OCI-M2 (cell line): ENCODE results near the gene EEF1A1.
A peak's percentile ranks its signal among the peaks of the same experiment; 100 is the strongest.
"Not testable (repeated sequence)": the region's sequence is repeated elsewhere in the genome, so short reads cannot be mapped to it uniquely, and the experiment has no call there.

Experiments
- DNase-seq: peaks from one replicate; lab custom pipeline; 2025; ENCODE audit not compliant: unreplicated experiment; lab: John Stamatoyannopoulos, UW

EEF1A1 gene

DNA sequence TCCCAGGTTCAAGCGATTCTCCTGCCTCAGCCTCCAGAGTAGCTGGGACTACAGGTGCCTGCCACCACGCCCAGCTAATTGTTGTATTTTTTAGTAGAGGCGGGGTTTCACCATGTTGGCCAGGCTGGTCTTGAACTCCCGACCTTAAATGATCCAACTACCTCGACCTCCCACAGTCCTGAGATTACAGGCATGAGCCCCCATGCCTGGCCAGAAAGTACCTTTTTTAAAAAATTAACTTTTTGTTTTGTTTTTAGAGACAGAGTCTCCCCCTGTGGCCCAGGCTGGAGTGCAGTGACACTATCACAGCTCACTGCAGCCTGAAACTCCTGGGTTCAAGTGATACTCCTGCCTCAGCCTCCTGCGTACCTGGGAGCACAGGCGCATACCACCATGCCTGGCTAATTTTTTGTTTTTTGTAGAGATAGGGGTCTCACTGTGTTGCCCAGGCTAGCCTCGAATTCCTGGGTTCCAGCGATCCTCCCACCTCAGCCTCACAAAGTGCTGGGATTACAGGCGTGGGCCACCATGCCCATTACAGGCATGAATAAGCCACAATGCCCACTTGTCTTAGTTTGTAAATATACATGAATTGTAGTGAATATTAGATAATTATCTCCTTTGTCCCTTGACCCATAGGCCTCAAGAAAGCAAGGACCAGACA lies 17.4 kb upstream of the EEF1A1 start:
- no peak for DNase-seq

DNA sequence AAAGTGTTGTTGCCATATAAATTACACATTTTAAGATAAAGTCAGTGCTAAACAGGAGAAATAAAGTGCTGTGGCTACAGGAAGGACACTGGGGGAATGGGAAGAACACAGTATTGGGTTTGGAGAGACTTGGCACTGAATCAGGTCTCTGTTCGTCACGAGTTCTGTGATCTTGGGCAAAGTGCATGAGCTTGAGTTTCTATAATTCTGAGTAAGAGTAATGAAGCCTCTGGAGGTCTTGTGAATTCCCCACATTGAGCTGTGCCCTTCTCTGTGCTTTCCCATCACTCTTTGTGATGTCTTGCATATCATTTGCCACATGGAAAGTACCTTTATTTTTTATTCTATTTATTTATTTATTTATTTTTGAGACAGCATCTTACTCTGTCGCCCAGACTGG lies 16.8 kb upstream of the EEF1A1 start:
- no peak for DNase-seq

DNA sequence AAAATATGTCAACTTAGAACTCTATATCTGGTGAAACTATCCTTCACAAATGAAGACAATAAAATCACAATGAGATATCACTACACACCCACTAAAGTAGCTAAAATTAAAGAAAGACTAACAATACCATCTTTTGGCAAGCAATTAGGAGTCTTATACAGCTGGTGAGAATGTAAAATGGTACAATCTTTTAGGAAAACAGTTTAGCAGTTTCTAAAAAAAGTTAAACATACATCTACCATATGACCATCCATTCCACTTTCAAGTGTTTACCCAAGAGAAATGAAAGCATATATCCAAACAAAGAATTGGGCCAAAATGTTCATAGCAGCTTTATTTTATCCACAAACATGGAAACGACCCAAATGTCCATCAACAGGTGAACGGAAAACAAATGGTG lies 13.8 kb upstream of the EEF1A1 start:
- DNase-seq = no peak

DNA sequence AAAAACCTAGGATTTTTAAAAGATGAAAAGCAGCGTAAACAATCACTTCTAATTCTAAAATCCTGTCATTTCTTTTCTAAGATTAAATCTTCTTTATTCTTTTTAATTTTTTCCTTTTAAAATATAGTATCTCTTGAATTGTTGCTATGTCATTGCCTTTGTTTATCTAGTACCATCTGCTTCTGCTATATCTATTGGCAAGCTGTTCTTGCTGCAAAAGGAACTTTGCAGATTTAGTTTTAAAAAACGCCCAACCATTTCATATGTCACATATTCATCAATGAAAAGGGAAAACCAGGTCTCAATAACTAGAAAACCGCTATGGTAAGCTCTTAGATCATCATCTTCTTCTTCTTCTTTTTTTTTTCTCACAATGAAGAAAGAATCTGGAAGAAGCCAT lies 11.5 kb upstream of the EEF1A1 start:
- no peak for DNase-seq

DNA sequence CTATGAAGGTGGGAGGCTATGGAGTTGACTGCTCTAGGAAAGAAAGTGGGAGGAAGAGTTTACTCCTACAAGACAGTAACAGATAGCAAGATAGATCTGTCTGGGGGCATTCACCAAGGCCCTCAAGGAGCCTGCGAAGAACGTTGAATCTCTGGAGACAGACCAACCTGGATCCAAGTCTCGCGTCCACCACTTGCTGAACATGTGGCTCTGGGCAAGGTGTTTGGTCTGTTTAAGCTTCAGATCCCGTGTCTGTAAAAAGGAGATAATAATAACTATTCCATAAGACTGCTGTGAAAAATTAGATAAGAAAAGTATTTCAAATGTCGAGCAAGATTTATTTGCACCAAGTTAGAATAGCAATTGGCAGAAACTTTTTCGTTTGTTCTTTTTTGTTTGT lies 8.1 kb upstream of the EEF1A1 start:
- no peak for DNase-seq

DNA sequence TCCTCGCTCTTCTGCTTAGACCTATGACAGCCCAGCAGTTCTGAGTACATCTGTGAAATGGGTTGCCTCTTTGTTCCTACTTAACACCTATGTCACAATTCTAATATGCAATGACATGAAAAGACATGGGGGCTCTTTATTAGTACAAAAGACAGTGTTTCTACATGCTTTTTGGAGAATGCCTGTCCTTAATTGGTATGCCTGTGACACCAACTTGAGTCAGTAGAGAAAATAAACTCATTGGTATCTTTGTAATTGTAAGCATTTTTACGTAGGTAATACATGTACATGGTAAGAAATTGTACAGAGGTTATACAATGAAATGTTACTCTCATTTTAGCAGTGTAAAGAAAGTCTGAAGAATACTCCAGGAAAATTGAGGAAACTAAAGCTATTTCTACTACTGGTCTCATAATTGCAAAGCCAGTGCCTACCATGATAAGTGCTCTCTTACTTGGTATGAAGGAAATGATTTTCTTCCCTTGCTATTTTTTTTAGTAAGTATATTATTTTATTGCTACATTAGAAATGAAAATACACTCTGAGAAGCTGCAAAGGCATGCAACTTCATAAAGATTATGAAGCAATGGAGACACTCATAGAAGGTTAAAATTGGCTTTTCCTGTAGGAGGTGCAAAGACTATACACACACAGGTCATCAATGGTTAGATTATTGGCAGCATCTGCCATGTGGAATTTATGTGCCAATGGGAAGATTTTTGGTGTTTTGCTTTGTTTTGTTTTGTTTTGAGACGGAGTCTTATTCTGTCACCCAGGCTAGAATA lies 4.9 kb upstream of the EEF1A1 start:
- no peak for DNase-seq

DNA sequence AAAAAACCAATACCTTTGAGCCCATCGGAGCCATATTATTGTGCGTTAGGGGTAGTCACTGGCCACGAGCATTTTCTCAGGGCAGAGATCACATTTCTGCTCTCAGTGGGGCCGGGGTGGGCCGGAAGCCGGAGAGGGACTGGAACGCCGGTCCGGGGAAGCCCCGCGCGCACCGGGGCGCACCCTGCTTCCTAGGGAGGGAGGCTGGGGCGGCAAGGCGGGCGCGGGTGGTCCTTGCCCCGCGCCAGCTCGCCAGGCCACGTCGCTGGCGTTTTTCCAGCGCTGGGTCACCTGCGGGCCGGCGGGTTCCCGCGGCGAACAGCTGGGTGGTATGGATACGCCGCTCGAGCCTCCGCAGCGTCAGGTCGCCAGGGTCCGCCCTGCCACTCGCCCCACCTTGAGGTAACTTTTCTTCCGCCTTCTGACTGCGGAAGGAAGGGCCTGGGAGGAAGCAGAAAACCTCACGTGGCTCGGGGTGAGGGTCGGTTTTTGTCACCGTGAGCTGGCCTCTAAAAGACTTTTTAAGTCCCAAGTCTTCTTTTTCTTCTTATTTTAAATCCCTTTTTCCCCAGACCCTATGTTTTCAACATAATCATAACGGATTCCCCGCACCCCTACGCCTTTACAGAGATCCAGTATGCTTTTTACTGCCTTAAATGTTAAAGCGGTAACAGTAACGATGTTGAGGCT lies 2.7 kb upstream of the EEF1A1 start:
- DNase-seq = no peak

DNA sequence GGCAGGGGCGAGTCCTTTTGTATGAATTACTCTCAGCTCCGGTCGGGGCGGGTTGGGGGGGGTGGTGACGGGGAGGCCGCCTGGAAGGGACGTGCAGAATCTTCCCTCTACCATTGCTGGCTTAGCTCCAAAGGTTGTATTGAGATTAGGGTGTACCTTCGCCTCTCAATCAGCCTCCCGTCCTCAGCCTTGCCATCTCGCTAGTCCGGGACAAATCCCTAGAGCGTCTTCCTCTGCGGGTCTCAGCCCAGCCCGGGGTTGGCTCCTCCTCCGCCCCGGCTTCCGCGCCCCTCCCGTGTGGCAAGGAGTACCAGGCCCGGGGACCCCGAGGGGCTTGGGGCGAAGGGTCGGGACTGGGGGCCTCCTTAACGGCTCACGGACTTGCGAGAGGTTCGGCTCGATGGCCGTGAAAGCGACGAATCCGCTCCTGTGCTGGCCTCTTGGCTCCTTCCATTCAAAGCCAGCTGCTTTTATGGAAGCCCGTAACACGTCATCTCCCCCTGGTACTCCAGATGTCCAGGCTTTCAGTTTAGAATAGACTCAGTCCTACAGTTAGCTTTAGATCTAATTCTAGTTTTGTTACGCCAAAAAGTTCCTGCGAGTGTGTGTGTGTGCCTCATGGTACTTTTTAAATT lies 636 bp upstream of the EEF1A1 start:
- DNase-seq = peak; percentile 94

DNA sequence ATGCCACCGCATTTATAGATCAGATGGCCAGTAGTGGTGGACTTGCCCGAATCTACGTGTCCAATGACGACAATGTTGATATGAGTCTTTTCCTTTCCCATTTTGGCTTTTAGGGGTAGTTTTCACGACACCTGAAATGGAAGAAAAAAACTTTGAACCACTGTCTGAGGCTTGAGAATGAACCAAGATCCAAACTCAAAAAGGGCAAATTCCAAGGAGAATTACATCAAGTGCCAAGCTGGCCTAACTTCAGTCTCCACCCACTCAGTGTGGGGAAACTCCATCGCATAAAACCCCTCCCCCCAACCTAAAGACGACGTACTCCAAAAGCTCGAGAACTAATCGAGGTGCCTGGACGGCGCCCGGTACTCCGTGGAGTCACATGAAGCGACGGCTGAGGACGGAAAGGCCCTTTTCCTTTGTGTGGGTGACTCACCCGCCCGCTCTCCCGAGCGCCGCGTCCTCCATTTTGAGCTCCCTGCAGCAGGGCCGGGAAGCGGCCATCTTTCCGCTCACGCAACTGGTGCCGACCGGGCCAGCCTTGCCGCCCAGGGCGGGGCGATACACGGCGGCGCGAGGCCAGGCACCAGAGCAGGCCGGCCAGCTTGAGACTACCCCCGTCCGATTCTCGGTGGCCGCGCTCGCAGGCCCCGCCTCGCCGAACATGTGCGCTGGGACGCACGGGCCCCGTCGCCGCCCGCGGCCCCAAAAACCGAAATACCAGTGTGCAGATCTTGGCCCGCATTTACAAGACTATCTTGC lies 725 bp downstream of the EEF1A1 start:
- DNase-seq = no peak

DNA sequence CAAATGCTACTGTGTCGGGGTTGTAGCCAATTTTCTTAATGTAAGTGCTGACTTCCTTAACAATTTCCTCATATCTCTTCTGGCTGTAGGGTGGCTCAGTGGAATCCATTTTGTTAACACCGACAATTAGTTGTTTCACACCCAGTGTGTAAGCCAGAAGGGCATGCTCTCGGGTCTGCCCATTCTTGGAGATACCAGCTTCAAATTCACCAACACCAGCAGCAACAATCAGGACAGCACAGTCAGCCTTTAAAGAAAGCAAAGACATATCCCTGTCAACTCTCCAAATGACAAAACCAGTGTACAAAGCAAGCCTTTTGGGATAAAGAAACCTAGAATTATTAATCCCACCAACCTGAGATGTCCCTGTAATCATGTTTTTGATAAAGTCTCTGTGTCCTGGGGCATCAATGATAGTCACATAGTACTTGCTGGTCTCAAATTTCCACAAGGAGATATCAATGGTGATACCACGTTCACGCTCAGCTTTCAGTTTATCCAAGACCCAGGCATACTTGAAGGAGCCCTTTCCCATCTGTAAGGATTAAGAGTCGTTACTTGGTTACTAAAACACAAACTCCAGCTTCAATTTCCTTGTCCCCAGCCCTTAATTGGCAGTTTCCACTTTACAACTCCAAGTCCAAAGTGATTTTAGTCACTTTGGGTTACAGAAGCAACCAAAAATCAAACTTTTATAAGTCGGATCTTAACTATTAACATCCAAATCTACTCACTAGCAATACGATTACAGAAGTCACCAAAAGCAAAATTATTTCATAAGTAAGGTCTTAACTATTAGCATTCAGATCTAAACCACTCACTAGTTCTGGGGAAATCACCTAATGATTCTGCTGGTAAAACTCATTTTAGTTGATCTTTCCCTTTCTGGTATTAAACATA lies 1.6 kb downstream of the EEF1A1 start:
- DNase-seq = not testable (repeated sequence)

DNA sequence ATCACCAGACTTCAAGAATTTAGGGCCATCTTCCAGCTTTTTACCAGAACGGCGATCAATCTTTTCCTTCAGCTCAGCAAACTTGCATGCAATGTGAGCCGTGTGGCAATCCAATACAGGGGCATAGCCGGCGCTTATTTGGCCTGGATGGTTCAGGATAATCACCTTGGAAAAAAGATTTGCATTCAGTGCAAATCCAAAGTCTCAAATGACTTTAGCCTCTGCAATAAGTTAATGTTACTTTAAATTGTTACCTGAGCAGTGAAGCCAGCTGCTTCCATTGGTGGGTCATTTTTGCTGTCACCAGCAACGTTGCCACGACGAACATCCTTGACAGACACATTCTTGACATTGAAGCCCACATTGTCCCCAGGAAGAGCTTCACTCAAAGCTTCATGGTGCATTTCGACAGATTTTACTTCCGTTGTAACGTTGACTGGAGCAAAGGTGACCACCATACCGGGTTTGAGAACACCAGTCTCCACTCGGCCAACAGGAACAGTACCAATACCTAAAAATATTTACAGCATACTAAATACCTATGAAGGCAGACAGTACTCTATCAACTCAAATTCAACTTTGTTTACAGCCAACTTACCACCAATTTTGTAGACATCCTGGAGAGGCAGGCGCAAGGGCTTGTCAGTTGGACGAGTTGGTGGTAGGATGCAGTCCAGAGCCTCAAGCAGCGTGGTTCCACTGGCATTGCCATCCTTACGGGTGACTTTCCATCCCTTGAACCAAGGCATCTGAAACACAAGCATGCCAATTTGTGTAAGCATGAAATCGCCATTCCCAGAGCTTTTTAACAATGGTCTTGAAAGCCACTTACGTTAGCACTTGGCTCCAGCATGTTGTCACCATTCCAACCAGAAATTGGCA lies 2.5 kb downstream of the EEF1A1 start:
- not testable (repeated sequence) for DNase-seq

DNA sequence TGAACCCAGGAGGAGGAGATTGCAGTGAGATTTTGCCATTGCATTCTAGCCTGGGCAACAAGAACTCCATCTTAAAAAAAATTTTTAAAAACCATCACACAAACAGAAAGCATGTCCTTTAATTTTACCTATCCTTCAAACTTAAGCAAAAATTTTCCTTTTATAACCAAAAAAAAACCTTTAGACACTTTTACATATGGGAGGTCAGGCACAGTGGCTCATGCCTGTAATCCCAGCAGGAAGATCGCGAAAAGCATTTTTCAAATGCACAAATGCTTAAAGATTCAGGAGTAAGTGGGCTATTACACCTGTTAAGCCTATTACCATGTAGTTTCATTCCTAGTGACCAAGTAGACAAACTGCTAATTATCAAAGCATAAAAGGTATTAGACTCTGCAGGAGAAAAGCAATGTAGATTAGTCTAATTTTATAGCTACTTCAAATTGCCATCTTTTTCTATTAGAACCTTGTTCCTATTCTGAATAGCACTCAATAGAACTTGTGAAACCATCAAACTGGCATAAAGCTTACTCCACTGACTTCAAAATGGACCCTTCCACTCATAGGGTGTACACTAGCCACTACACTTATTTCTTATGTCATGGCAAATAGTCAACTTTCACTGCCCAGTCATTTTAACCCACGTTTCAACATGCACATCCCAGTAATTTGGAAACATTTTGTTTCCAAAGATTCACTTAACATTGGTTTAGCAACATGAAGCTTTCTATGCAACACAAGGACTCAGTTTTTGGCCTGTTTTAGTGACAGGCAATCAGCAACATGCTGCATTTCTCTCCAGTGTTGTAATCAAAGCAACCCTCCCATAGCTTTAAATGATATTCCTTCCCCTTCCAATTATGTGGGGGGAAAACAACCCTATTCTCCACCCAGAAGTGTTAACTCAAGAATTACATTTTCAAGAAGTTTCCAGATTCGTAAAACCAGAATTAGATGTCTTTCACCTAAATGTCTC lies 4.0 kb downstream of the EEF1A1 start:
- no peak for DNase-seq

DNA sequence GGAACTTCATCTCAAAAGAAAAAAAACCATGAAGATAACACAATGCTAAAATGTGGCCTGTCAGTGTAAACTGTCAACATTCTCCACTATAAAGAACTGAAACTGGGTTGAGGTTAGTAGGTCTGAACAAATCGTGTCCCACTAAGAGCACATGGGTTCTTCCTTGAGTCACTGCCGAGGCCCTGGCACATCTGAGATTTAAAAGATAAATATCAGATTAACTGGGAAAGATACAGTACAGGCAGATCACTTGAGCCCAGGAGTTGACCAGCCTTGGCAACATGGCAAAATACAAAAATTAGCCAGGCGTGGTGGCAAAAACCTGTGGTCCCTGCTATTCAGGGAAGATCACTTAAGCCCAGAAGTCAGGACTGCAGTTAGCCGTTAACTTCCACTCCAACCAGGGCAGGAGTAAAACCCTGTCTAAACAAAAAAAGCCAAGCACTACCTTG lies 5.6 kb downstream of the EEF1A1 start:
- no peak for DNase-seq

DNA sequence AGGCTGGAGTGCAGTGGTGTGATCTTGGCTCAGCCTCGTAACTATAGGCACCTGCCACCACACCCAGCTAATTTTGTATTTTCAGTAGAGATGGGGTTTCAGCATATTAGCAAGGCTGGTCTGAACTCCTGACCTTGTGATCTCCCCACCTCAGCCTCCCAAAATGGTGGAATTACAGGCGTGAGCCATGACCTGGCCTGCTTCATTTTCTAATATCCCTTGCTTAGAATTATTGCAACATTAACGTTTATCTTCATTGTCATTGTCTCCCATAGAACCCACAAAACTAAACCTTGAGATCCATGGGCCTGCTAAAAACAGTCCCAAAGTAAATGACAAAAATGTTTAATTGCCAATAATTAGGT lies 6.1 kb downstream of the EEF1A1 start:
- no peak for DNase-seq

DNA sequence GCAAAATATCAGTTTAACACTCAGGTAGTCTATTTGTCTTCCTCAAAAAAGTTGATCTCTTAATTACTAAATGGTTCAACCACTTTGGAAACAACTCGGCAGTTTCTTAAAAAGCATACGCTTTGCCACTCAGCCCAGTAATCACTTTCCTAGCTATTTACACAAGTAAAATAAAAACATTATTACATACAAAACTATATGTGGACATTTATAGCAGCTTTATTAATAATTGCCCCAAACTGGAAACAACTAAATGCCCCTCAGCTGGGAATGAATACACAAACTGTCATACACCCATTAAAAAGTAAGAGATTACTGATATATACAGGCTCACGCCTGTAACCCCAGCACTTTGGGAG lies 7.4 kb downstream of the EEF1A1 start:
- no peak for DNase-seq

DNA sequence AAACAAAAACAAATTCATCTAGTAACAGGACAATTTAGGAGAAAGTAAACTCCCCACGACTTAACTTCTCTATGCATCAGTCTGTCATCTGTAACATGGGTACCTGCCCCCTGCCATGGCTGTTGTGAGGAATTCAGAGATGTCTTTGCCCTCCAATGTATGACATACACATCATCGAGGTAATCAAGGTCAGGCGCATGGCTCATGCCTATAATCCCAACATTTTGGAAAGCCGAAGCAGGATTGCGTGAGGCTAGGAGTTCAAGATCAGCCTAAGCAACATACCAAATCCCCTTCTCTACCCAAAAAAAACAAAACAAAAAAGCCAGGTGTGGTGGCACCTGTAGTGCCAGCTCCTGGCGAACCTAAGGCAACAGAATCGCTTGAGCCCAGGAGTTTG lies 9.0 kb downstream of the EEF1A1 start:
- no peak for DNase-seq

DNA sequence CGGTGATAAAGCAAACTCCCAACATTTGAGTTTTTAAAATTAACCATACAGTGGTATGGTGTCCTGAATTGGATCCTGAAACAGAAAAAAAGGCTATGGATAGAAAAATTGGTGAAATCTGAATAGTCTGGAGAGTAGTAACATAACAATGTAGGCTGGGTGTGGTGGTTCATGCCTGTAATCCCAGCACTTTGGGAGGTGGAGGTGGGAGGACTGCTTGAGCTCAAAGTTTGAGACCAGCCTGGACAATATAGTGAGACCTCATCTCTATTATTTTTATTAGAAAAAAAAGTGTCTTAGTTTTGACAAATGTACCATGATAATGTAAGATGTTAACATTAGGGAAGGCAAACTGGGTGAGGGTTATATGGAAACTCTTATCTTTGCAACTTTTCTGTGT lies 11.0 kb downstream of the EEF1A1 start:
- no peak for DNase-seq

DNA sequence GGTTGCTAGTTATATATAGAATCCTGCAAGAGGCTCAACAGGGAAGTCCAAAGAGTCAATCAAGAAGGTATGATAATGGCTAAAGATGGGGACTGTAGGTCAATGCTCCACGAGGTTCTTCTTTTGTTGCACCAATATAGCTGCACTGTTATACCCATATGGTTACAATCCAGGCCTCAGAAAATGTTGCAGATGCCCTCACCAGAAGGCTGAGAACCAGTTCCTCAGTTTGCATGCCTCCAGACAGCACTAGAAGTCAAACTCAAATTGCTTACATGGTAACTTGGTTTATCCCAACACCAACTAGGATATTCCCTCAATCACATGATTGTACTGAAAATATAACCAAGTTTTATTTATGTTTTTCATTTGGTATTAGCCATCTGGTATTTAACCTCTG lies 12.1 kb downstream of the EEF1A1 start:
- DNase-seq = no peak
